ENCODE measurements around the gene EEPD1. TPM values are rescaled to one million over a fixed set of nuclear protein-coding genes. Genes with fewer than 3 reads are reported as not detected.

EEPD1 gene
- total RNA-seq, 2 donors from 2014 or later = 4.0 to 6.8 TPM

- H3K36me3 ChIP-seq = no peaks in the 10 kb centered on the region
- H3K4me1 ChIP-seq = peaks cover 0 to 20% of the 10 kb centered on the region in 2 donors
- H3K27ac ChIP-seq = no peak overlapping the region
- no peaks in the 10 kb centered on the region for H3K27me3 ChIP-seq
- no peak for DNase-seq (ENCODE audit: low spot score)
- no peak overlapping the region for H3K4me3 ChIP-seq
- TF ChIP-seq CTCF (IDR thresholded peaks at IDR 0.05) = no peak
- peaks cover 0 to 6% of the 10 kb centered on the region in 2 donors for H3K9me3 ChIP-seq
These were observed 3.2 kb upstream of the EEPD1 start for GRCh38 chr7:36149694-36150452.

GRCh38 chr7:36151921-36152755 is 916 bp upstream of the EEPD1 start:
- H3K4me1 ChIP-seq = peaks cover 0 to 43% of the 10 kb centered on the region in 2 donors
- DNase-seq (ENCODE audit: low spot score) = no peak
- H3K36me3 ChIP-seq = no peaks in the 10 kb centered on the region
- TF ChIP-seq CTCF (IDR thresholded peaks at IDR 0.05) = no peak
- no peaks in the 10 kb centered on the region for H3K27me3 ChIP-seq
- peak overlapping the region; percentile 79 to 81 for H3K27ac ChIP-seq
- peak overlapping the region; percentile 19 to 91 for H3K4me3 ChIP-seq
- peaks cover 0 to 6% of the 10 kb centered on the region in 2 donors for H3K9me3 ChIP-seq

- H3K27me3 ChIP-seq = no peaks in the 10 kb centered on the region
- H3K4me1 ChIP-seq = peaks cover 0 to 58% of the 10 kb centered on the region in 2 donors
- DNase-seq (ENCODE audit: low spot score) = no peak
- H3K9me3 ChIP-seq = peaks cover 0 to 2% of the 10 kb centered on the region in 2 donors
- peak overlapping the region; percentile 66 to 91 for H3K4me3 ChIP-seq
- H3K36me3 ChIP-seq = no peaks in the 10 kb centered on the region
- no peak for TF ChIP-seq CTCF (IDR thresholded peaks at IDR 0.05)
- peak overlapping the region; percentile 86 to 90 for H3K27ac ChIP-seq
These were observed 580 bp downstream of the EEPD1 start for GRCh38 chr7:36153571-36154097.

GRCh38 chr7:36154255-36155212 is 1.5 kb downstream of the EEPD1 start:
- DNase-seq (ENCODE audit: low spot score) = no peak
- H3K9me3 ChIP-seq = no peaks in the 10 kb centered on the region
- H3K27ac ChIP-seq = peak overlapping the region; percentile 86 to 90
- H3K27me3 ChIP-seq = no peaks in the 10 kb centered on the region
- H3K36me3 ChIP-seq = no peaks in the 10 kb centered on the region
- peak overlapping the region; percentile 66 to 91 for H3K4me3 ChIP-seq
- peaks cover 0 to 67% of the 10 kb centered on the region in 2 donors for H3K4me1 ChIP-seq
- no peak for TF ChIP-seq CTCF (IDR thresholded peaks at IDR 0.05)

- Histone ChIP-seq H3K36me3 (no peaks in the 10 kb centered on the region), H3K27me3 (no peaks in the 10 kb centered on the region), H3K4me3 (peak overlapping the region in 1 of 2 donors; percentile 91), H3K27ac (peak overlapping the region in 1 of 2 donors; percentile 7), H3K4me1 (peaks cover 0 to 79% of the 10 kb centered on the region in 2 donors), H3K9me3 (no peaks in the 10 kb centered on the region)
- DNase-seq (ENCODE audit: low spot score) = no peak
- TF ChIP-seq CTCF (IDR thresholded peaks at IDR 0.05) = peak in 1 of 2 donors; percentile 33
These were observed 2.8 kb downstream of the EEPD1 start for GRCh38 chr7:36155811-36156361.

Measured in right atrium auricular region (tissue), 2 donors.